Coronary artery (tissue), 2 donors: ENCODE data around the gene AADACL4.

Source experiments
- DNase-seq: peaks from one replicate; pipeline ENCODE4 v3.0.0-alpha.2; 2017; ENCODE audit warnings: low spot score
- H3K27ac ChIP-seq, 2 donors: fragments of 200-600 bp; sonication (generic); one replicate each; pipeline ENCODE4 v1.5.1; 2016 to 2019
- H3K4me3 ChIP-seq: fragments of 200-600 bp; sonication (generic); 2 replicates; pipeline ENCODE4 v1.5.1; 2016; ENCODE audit warnings: mild to moderate bottlenecking, moderate library complexity
- CTCF ChIP-seq: fragments of 200-600 bp; sonication (generic); IDR thresholded peaks from one replicate; pipeline ENCODE4 v1.5.1; 2019; ENCODE audit warnings: antibody characterized with exemption

AADACL4 gene

GRCh38 chr1:12610305-12610935, 33.5 kb upstream of the AADACL4 start:
- TF ChIP-seq CTCF = no peak
- no peak for DNase-seq
- no peak overlapping the region for H3K27ac ChIP-seq
- no peak overlapping the region for H3K4me3 ChIP-seq

GRCh38 chr1:12610941-12611340, 32.9 kb upstream of the AADACL4 start:
- Histone ChIP-seq H3K27ac (no peak overlapping the region), H3K4me3 (no peak overlapping the region)
- no peak for TF ChIP-seq CTCF
- DNase-seq = no peak

- peak overlapping the region; percentile 15 for H3K4me3 ChIP-seq
- no peak for DNase-seq
- peak overlapping the region; percentile 50 to 98 for H3K27ac ChIP-seq
- TF ChIP-seq CTCF = no peak
These were observed 30.7 kb upstream of the AADACL4 start for GRCh38 chr1:12613180-12613579.

GRCh38 chr1:12614402-12615158, 29.3 kb upstream of the AADACL4 start:
- DNase-seq = no peak
- no peak for TF ChIP-seq CTCF
- peak overlapping the region; percentile 98 to 99 for H3K27ac ChIP-seq
- H3K4me3 ChIP-seq = peak overlapping the region; percentile 97

GRCh38 chr1:12615159-12615864, 28.6 kb upstream of the AADACL4 start:
- Histone ChIP-seq H3K27ac (peak overlapping the region; percentile 98 to 99), H3K4me3 (peak overlapping the region; percentile 97)
- TF ChIP-seq CTCF = no peak
- DNase-seq = no peak

- TF ChIP-seq CTCF = no peak
- Histone ChIP-seq H3K27ac (peak overlapping the region; percentile 98 to 99), H3K4me3 (peak overlapping the region; percentile 97)
- DNase-seq = peak; percentile 90
These were observed 27.8 kb upstream of the AADACL4 start for GRCh38 chr1:12615865-12616708.
